Panc1 (cell line): ENCODE measurements around the gene KCND3. TPM values are rescaled to one million over a fixed set of nuclear protein-coding genes. Genes with fewer than 3 reads are reported as not detected.

Experiments
- ATAC-seq: fragments of 200-7000 bp; cut with Tn5 transposase; 2 replicates; pipeline ENCODE4 v1.9.1; 2020; ENCODE audit warnings: mild to moderate bottlenecking, moderate library complexity
- BruUV-seq: library from RNA; stranded (reverse); fragments of 400-500 nt; replicated peaks from 2 replicates; lab custom pipeline; 2021; lab: Mats Ljungman, UMichigan
- CTCF ChIA-PET: fragments of 300-600 bp; sonication (Branson Sonifier 250); formaldehyde crosslinking; loops from one replicate; lab custom pipeline; 2022; ENCODE audit warnings: antibody characterized with exemption; lab: Charles Lee
- POLR2A ChIA-PET: fragments of 300-600 bp; sonication (Branson Sonifier 250); formaldehyde crosslinking; loops from one replicate; lab custom pipeline; 2022; ENCODE audit warnings: antibody characterized with exemption; lab: Charles Lee
- DNase-seq: peaks from one replicate; pipeline ENCODE4 v3.0.0-alpha.2; 2010; ENCODE audit warnings: low read depth, low spot score
- H3K27ac ChIP-seq: 2 replicates; pipeline ENCODE4 v1.5.1; 2011; ENCODE audit warnings: mild to moderate bottlenecking, low read length, inconsistent platforms
- H3K27me3 ChIP-seq: fragments of 200-500 bp; sonication (Bioruptor generic); 2 replicates; pipeline ENCODE4 v1.6.0; 2014; ENCODE audit warnings: low read length, inconsistent platforms; ENCODE audit not compliant: control insufficient read depth, insufficient read depth
- H3K36me3 ChIP-seq: fragments of 200-500 bp; sonication (Bioruptor generic); 2 replicates; pipeline ENCODE4 v1.5.1; 2014; ENCODE audit warnings: inconsistent platforms, mild to moderate bottlenecking, low read length, moderate library complexity; ENCODE audit not compliant: control insufficient read depth, insufficient read depth
- H3K4me1 ChIP-seq: 2 replicates; pipeline ENCODE4 v1.5.1; 2011; ENCODE audit warnings: inconsistent platforms, mild to moderate bottlenecking, low read length, moderate library complexity; ENCODE audit not compliant: control insufficient read depth, insufficient read depth
- H3K4me3 ChIP-seq, 2 experiments: 2 replicates each; pipeline ENCODE4 v1.5.1; 2011 to 2012; ENCODE audit warnings: low read depth in 2 of 2, low read length in 2 of 2, mild to moderate bottlenecking in 2 of 2, inconsistent platforms in 1 of 2, moderate library complexity in 1 of 2
- H3K9me3 ChIP-seq: fragments of 200-500 bp; sonication (Bioruptor generic); 2 replicates; pipeline ENCODE4 v1.5.1; 2014; ENCODE audit warnings: low read depth, mild to moderate bottlenecking, inconsistent platforms, low read length, moderate library complexity; ENCODE audit not compliant: control insufficient read depth, insufficient read depth
- CTCF ChIP-seq: fragments of 450-650 bp; IDR thresholded peaks from 2 replicates; pipeline ENCODE4 v1.5.1; 2017; ENCODE audit warnings: mild to moderate bottlenecking
- POLR2AphosphoS5 ChIP-seq: IDR thresholded peaks from 2 replicates; pipeline ENCODE4 v1.6.1; 2012; ENCODE audit warnings: mild to moderate bottlenecking, low read depth, low read length, moderate library complexity
- SIN3A ChIP-seq: IDR thresholded peaks from 2 replicates; pipeline ENCODE4 v1.6.1; 2012; ENCODE audit warnings: low read depth, mild to moderate bottlenecking, low read length, moderate library complexity, borderline replicate concordance; ENCODE audit not compliant: insufficient read depth
- TCF7L2 ChIP-seq: IDR thresholded peaks from 2 replicates; pipeline ENCODE4 v1.6.1; 2011; ENCODE audit warnings: mild to moderate bottlenecking, low read depth, low read length, inconsistent platforms
- in situ Hi-C: cut with HindIII; loops from 2 replicates; pipeline ENCODE4 v1.10.0; 2016; ENCODE audit warnings: low sequenced_read_pairs, low pct_unique_long_range_greater_than_20kb
- intact Hi-C: fragments of 100-400 bp; cut with micrococcal nuclease; formaldehyde crosslinking; loops from one replicate; pipeline ENCODE4 v1.10.0; 2022; ENCODE audit not compliant: unreplicated experiment
- total RNA-seq: library from RNA; stranded (reverse); gene quantifications from one replicate; pipeline ENCODE4 v1.2.1, GENCODE V29; 2021; ENCODE audit not compliant: unreplicated experiment
- TF ChIP-seq, protein P1 (sequence below), 2 experiments: IDR thresholded peaks; 2 replicates each; pipeline ENCODE4 v1.6.1; 2011 to 2012; ENCODE audit warnings: low read depth in 2 of 2, control low read depth in 1 of 2, low read length in 1 of 2, mild to moderate bottlenecking in 1 of 2, moderate library complexity in 1 of 2; ENCODE audit not compliant: insufficient read depth in 1 of 2

Gene KCND3
- total RNA-seq, 1 experiment from 2014 or later = not detected

DNA sequence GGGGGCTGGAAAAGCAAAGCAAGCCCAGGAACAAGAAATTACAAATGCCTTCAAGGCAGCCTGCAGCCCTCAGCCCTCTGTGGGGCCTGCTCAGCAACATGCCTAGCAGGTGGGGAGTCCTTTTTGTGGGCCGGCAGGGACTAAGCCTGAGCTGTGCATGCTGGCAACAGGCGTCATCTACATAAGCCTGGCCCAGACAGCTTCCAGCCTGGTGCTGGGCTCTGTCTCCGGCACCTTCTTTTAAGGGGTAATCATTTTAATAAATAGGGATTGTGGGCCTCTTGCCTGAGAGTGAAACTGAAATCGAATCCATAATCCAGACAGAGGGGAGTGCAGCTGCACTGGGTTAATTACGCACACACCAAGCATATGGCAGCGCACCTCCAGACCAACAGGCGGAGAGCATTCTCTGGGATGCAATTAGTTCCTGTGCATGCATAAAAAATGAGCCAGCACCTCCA is 137.2 kb downstream of the KCND3 start:
- intact Hi-C loops = no loop called here
- Histone ChIP-seq H3K9me3 (no peaks in the 10 kb centered on the region), H3K36me3 (no peaks in the 10 kb centered on the region), H3K4me1 (no peaks in the 10 kb centered on the region), H3K27me3 (no peaks in the 10 kb centered on the region; the same call in 1 of the 2 replicates), H3K4me3 (no peak overlapping the region), H3K27ac (no peak overlapping the region)
- ATAC-seq = no peak
- in situ Hi-C loops = no loop called here
- CTCF ChIA-PET = no interaction called here
- DNase-seq = no peak
- no TSS peak for BruUV-seq
- POLR2A ChIA-PET = no interaction called here
- TF ChIP-seq CTCF (no peak), POLR2AphosphoS5 (no peak), TCF7L2 (no peak), SIN3A (no peak)
- TF ChIP-seq, protein P1, sequence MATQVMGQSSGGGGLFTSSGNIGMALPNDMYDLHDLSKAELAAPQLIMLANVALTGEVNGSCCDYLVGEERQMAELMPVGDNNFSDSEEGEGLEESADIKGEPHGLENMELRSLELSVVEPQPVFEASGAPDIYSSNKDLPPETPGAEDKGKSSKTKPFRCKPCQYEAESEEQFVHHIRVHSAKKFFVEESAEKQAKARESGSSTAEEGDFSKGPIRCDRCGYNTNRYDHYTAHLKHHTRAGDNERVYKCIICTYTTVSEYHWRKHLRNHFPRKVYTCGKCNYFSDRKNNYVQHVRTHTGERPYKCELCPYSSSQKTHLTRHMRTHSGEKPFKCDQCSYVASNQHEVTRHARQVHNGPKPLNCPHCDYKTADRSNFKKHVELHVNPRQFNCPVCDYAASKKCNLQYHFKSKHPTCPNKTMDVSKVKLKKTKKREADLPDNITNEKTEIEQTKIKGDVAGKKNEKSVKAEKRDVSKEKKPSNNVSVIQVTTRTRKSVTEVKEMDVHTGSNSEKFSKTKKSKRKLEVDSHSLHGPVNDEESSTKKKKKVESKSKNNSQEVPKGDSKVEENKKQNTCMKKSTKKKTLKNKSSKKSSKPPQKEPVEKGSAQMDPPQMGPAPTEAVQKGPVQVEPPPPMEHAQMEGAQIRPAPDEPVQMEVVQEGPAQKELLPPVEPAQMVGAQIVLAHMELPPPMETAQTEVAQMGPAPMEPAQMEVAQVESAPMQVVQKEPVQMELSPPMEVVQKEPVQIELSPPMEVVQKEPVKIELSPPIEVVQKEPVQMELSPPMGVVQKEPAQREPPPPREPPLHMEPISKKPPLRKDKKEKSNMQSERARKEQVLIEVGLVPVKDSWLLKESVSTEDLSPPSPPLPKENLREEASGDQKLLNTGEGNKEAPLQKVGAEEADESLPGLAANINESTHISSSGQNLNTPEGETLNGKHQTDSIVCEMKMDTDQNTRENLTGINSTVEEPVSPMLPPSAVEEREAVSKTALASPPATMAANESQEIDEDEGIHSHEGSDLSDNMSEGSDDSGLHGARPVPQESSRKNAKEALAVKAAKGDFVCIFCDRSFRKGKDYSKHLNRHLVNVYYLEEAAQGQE (IDR thresholded peaks at IDR 0.05; ENCODE audit: insufficient read depth in 1 of 2, low read depth in 2 of 2, low read length in 1 of 2) = no peak

- in situ Hi-C loops (no loop called here), intact Hi-C loops (no loop called here)
- Histone ChIP-seq H3K27ac (no peak overlapping the region), H3K36me3 (no peaks in the 10 kb centered on the region), H3K9me3 (no peaks in the 10 kb centered on the region), H3K27me3 (no peaks in the 10 kb centered on the region; the same call in 1 of the 2 replicates), H3K4me1 (no peaks in the 10 kb centered on the region), H3K4me3 (no peak overlapping the region)
- no TSS peak for BruUV-seq
- TF ChIP-seq TCF7L2 = no peak
- TF ChIP-seq, protein P1 (IDR thresholded peaks at IDR 0.05; ENCODE audit: insufficient read depth in 1 of 2, low read depth in 2 of 2, low read length in 1 of 2) = no peak
- no peak for TF ChIP-seq CTCF
- TF ChIP-seq SIN3A = no peak
- TF ChIP-seq POLR2AphosphoS5 = no peak
- ChIA-PET POLR2A (no interaction called here), CTCF (no interaction called here)
- DNase-seq (no peak), ATAC-seq (no peak)
Observed at GRCh38 chr1:111851552-111851951, 137.9 kb downstream of the KCND3 start.
